ENCODE data around the gene PSMD8.
"Not testable (repeated sequence)": the region's sequence is repeated elsewhere in the genome, so short reads cannot be mapped to it uniquely, and the experiment has no call there.

PSMD8 gene

DNA sequence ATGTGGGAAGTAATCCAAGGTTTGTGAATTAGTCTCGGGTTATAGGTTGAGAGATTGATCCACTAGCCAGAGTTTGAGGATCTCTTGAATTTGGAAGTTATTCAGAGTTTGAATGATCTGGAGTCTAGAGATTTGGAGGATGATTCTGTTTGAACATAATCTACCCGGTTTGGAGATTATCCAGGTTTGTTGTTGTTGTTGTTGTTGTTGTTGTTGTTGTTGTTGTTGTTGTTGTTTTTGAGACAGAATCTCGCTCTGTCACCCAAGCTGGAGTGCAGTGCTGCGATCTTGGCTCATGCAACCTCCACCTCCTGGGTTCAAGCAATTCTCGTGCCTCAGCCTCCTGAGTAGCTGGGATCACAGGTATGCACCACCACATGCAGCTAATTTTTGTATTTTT is 37.5 kb downstream of the PSMD8 start:
- not testable (repeated sequence) for DNase-seq

GRCh38 chr19:38412491-38412890 is 38.1 kb downstream of the PSMD8 start:
- no peak for DNase-seq

- no peak for DNase-seq
These were observed 38.6 kb downstream of the PSMD8 start for GRCh38 chr19:38412961-38413360.

DNA sequence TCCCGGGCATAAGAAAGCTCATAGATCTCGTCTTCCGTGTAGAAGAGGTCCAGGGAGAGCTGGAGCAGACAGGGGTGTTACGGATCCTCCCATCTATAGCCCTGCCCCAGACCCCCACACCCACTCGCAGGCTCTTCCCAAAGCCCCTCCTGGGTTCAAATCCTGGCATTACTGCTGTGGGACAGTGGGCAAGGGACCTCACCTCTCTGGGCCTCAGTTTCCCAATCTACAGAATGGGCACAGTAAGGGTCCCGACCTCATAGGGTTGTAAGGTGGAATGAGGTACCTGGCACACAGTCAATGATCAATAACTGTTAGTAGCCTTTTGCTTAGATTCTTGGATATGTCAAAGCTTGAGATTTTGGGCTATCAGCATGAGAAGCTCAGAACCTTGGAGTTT is 39.0 kb downstream of the PSMD8 start:
- no peak for DNase-seq

DNA sequence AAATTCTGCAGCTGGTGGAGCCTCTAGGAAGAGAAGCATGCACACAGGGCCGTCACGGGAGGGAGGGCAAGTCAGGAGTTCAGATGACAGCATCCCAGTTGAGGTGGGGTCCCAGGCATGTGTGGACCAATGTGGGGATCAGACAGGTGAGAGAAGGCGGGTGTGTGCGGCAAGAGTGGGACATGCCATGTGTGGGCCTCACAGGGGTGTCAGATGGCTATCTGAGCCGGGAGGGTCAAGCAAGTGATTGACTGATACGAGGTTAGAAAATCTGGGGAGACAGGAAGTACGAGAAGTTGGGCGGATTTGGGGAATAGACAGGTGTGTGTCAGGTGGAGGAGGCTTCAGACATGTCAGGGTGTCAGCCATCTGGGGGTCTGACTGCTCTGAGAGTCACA is 42.8 kb downstream of the PSMD8 start:
- no peak for DNase-seq

DNA sequence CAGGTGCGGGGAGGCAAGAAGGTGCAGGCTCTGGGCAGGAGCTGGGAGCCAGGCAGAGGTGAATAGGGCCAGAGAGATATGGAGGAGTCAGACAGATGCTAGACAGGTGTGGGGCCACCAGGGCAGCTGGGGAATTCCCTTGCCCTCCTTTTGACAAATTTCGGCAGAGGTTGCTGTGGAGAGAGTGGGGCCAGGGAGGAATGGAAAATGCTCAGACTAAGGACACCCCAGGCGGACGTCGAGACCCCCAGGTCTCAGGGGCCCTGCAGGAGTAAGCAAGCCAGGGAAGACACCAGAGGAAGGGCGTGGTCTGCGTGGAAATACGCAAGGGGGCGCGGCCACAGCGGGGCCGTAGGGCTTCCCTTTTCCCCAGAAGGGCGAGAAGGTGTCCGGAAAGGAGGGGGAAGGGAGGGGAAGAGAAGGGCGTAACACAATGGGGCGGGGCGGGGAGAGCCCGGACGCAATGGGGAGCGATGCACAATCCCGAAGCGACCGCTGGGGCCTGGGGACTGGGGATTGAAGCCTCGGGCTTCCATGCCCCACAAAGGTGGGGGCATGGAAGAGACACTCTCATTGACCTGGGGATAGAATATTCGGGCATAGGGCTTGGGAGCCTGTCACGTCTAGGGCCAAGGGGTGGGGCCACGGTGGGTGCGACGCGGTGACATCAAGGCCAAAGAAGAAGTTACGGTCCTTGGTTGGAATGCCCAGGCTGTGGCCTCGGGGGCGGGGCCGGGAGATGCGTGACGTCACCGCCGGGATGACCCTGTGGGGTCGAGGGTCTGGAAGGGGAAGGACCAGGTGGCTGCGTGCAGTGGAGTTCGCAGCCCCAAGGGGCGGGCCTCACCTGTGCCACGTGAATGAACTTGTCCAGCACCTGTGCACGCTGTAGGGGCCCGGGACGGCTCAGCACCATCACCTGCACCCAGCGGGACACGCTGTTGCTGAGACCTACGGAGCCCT is 43.5 kb downstream of the PSMD8 start:
- peak; percentile 40 to 59 for DNase-seq

GRCh38 chr19:38420935-38421334 is 46.6 kb downstream of the PSMD8 start:
- no peak for DNase-seq

DNA sequence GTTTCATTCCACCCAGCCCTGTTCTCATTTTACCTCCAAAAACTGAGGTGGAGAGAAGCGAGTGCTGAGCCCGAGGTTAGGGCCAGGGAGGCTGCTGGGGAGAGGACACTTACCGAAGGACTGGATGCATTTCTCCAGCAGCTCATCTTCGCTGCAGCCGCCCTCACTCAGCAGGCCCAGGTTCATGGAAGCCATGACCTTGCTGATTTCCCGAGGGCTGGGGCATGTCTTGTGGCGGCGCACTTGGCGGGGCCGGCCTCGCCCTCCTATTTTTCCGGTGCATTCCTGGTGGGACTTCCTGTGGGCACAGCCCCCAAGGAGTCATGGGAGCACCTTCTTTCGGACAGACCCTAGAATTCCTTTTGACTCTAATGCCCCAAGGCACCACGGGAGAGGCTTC is 47.5 kb downstream of the PSMD8 start:
- DNase-seq: no peak

DNA sequence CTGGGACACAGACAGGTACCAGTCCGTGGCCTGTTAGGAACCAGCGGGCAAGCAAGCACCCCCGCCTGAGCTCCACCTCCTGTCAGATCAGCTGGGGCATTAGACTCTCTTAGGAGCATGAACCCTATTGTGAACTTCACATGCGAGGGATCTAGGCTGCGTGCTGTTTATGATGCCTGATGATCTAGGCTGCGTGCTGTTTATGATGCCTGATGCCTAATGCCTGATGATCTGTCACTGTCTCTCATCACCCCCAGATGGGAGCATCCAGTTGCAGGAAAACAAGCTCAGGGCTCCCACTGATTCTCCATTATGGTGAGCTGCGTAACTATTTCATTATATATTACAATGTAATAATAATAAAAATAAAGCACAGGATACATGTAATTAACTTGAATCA is 48.1 kb downstream of the PSMD8 start:
- DNase-seq: no peak

DNA sequence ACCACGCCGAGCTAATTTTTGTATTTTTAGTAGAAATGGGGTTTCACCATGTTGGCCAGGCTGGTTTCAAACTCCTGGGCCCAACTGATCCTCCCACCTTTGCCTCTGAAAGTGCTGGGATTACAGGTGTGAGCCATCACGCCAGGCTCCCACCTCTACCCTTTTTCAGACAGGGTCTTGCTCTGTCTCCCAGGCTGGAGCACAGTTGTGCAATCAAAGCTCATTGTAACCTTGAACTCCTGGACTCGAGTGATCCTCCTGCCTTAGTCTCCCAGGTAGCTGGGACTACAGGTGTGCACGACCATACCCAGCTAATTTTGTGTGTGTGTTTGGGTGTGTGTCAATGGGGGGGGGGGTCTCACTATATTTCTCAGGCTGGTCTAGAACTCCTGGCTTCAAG is 49.9 kb downstream of the PSMD8 start:
- no peak for DNase-seq

DNA sequence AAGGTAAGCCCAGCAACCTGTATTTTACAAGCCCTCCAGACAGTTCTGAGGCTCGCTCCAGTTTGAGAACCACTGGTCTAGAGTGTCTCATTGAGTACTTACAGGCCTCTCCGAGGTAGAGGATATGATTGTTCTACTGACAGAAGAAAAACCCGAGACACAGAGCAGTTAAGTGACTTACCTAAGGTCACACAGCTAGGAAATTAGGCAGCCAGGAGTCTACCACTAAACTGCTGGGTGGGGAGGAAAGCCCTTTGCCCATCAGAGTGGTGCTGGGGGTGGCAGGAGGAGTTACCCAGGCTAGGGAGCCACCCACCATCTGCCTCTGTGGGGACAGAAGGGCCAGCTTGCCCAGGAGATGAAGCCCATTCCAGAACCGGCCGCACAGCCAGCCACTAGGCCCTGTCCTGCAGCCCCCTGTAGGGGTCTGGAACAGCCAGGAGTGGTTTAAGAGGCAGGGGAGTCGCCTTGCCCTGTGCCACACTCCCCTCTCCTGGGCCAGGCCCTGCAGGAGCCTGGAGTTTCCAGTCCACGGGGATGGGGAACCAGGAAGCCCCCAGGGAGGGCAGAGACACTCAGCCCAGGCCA is 50.9 kb downstream of the PSMD8 start:
- DNase-seq: no peak

DNA sequence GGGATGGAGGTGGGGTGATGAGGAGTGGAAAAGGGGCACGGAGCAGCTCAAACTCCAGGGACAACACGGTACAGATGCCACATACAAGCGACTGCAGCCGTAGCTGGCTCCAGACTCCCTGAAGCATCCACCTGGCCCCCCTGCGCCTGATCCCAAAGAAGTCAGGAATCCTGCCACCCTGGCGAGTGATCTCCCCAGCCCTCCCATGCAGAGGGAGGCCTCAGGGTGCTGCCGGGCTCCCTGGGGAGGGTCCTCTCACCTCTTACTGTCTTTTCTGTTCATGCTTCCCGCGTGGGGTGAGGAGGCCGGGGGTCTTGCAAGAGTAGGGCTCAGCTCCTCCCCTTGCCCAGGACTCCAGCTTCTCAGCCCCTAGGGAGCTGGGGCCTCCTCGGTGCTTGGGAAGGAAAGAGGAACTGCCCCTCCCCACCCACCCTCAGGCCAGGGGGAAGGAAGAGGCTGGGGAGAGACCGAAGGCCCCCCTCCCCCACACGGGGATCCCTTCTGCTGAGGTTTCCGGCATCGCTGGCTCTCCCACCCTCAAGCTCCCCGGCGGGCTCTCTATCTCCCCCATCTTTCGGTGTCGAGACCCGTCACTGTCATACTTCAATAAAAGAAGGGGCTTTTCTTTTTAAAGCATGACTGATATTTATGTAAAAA is 51.6 kb downstream of the PSMD8 start, which contains the start of gene RASGRP4:
TSS of gene RASGRP4 (minus strand) at position 410 of the 657 bp plus-strand sequence. CDS start at position 282, 128 bp downstream.
- no peak for DNase-seq

GRCh38 chr19:38427035-38427677 is 52.8 kb downstream of the PSMD8 start:
- DNase-seq: not testable (repeated sequence)

DNA sequence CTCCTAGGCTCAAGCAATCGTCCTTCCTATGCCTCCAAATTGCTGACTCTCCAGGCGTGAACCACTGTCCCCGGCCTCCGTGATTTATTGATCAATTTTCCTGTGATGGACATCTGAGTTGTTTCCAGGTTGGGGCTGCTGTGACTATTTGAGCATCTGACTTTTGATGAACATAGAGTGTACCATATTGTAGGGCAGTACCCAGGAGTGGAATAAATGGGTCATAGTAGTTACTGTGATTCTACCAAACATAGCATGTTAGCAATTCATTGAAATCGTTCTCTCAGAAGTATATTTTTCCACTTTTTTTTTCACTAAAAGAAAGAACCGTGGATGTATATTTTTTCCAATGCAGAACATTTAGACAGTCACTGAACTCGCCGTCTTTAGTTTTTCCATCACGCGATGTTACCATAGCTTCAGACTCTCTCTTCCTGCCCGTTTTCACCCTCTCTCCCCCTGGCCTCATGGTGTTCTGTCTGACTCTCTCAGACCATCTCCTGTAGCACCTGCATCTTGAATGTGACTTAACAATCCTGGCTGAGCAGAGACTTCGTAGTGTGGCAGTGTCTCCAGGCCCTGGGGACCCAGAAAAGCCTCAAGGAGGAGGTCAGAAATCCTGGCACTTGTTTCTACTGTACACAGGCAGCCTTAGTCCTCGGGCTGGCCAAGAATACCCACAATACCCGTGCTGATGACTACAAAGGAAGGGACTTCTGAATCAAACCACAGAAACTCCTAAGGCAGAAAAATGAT is 54.9 kb downstream of the PSMD8 start:
- no peak for DNase-seq

DNA sequence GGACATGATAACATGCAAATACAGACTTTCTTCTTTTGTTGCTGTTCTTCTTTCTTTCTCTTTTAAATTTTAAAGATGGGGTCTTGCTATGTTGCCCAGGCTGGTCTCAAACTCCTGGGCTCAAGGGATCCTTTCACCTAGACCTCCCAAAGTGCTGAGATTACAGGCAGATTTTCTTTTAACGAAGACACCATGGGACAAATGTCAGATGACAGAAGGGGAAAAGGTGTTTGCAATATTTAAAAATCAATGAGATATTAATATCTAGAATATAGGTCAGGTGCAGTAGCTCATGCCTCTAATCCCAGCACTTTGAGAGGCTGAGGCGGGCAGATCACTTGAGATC is 55.4 kb downstream of the PSMD8 start:
- no peak for DNase-seq

DNA sequence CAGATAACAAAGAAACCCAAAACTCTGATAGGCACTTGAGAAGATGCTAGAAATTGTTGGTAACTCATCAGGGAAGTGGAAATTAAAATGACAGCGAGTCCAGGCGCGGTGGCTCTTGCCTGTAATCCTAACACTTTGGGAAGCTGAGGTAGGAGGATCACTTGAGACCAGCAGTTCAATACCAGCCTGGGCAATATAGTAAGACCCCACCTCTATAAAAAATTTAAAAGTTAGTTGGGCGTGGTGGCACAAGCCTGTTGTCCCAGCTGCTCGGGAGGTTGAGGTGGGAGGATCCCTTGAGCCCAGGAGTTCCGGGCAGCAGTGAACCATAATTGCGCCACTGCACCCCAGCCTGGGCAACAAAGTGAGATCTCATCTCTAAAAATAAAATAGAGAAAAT is 56.6 kb downstream of the PSMD8 start:
- no peak for DNase-seq

DNA sequence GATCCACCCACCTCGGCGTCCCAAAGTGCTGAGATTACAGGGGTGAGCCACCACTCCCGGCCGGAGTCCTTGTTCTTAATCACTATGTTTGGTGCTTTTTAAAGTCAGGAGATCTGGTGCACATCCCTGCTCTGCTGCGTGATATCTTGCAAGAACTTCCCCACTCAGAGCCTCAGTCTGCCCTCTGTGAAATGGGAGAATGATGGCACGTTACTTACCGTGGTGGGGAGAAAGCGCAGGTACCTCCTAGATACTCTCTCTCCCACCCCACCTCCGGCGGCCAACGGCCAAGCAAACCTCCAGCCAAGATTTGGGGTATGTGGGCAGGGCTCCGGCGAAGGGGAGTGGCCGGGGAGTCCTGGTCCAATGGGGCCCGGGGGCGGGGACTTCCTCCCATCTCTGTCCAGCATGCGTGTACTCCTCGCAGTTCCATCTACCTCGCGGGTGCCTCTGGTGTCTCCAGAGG is 58.9 kb downstream of the PSMD8 start, which contains the start of gene RYR1:
TSS of gene RYR1 (plus strand) at position 424 of the 466 bp plus-strand sequence. CDS start 139 bp downstream, outside the sequence.
- DNase-seq: no peak
